ENCODE measurements around the gene E2F4. TPM values are rescaled to one million over a fixed set of nuclear protein-coding genes. Genes with fewer than 3 reads are reported as not detected.
A peak's percentile ranks its signal among the peaks of the same experiment; 100 is the strongest.

E2F4 gene
- total RNA-seq, 1 donor from 2014 or later = 97.0 TPM

- Mint-ChIP-seq H3K4me1 (peaks cover 39% of the 10 kb centered on the region), H3K27ac (ENCODE audit: unreplicated experiment) (no peak overlapping the region), H3K4me3 (peak overlapping the region; percentile 85), H3K27me3 (ENCODE audit: low read depth) (peaks cover 30% of the 10 kb centered on the region), H3K36me3 (ENCODE audit: low read depth) (no peaks in the 10 kb centered on the region), H3K9me3 (no peaks in the 10 kb centered on the region)
- no peak for DNase-seq (ENCODE audit: low read depth, low spot score)
- TF ChIP-seq CTCF (conservative IDR thresholded peaks at IDR 0.05) = no peak
These were observed 53.7 kb downstream of the E2F4 start for GRCh38 chr16:67245674-67246080.

GRCh38 chr16:67246081-67246755, 54.3 kb downstream of the E2F4 start:
- TF ChIP-seq CTCF (conservative IDR thresholded peaks at IDR 0.05) = peak; percentile 41
- Mint-ChIP-seq H3K4me1 (peaks cover 38% of the 10 kb centered on the region), H3K9me3 (no peaks in the 10 kb centered on the region), H3K27me3 (ENCODE audit: low read depth) (peaks cover 34% of the 10 kb centered on the region), H3K36me3 (ENCODE audit: low read depth) (no peaks in the 10 kb centered on the region), H3K27ac (ENCODE audit: unreplicated experiment) (no peak overlapping the region), H3K4me3 (peak overlapping the region; percentile 85)
- DNase-seq (ENCODE audit: low read depth, low spot score) = peak; percentile 82

GRCh38 chr16:67246756-67247191, 54.8 kb downstream of the E2F4 start:
- peaks cover 34% of the 10 kb centered on the region for H3K4me1 Mint-ChIP-seq
- no peaks in the 10 kb centered on the region for H3K9me3 Mint-ChIP-seq
- peaks cover 37% of the 10 kb centered on the region for H3K27me3 Mint-ChIP-seq (ENCODE audit: low read depth)
- no peaks in the 10 kb centered on the region for H3K36me3 Mint-ChIP-seq (ENCODE audit: low read depth)
- no peak for DNase-seq (ENCODE audit: low read depth, low spot score)
- peak overlapping the region; percentile 85 for H3K4me3 Mint-ChIP-seq
- TF ChIP-seq CTCF (conservative IDR thresholded peaks at IDR 0.05) = no peak
- no peak overlapping the region for H3K27ac Mint-ChIP-seq (ENCODE audit: unreplicated experiment)

- H3K36me3 Mint-ChIP-seq (ENCODE audit: low read depth) = no peaks in the 10 kb centered on the region
- DNase-seq (ENCODE audit: low read depth, low spot score) = peak; percentile 97
- peak within 1 kb of the TSS; percentile 85 for H3K4me3 Mint-ChIP-seq
- H3K9me3 Mint-ChIP-seq = no peaks in the 10 kb centered on the region
- H3K27ac Mint-ChIP-seq (ENCODE audit: unreplicated experiment) = no peak within 1 kb of the TSS
- TF ChIP-seq CTCF (conservative IDR thresholded peaks at IDR 0.05) = no peak
- peaks cover 34% of the 10 kb centered on the region for H3K4me1 Mint-ChIP-seq
- peaks cover 38% of the 10 kb centered on the region for H3K27me3 Mint-ChIP-seq (ENCODE audit: low read depth)
These were observed 55.5 kb downstream of the E2F4 start, which contains the start of gene FHOD1 for GRCh38 chr16:67247192-67248072. Gene FHOD1 (minus strand): TSS chr16:67247481. CDS start chr16:67247410, 71 bp downstream.

- DNase-seq (ENCODE audit: low read depth, low spot score) = no peak
- Mint-ChIP-seq H3K9me3 (no peaks in the 10 kb centered on the region), H3K4me1 (peaks cover 34% of the 10 kb centered on the region), H3K36me3 (ENCODE audit: low read depth) (no peaks in the 10 kb centered on the region), H3K27me3 (ENCODE audit: low read depth) (peaks cover 38% of the 10 kb centered on the region), H3K27ac (ENCODE audit: unreplicated experiment) (no peak overlapping the region), H3K4me3 (peak overlapping the region; percentile 85)
- TF ChIP-seq CTCF (conservative IDR thresholded peaks at IDR 0.05) = no peak
These were observed 56.1 kb downstream of the E2F4 start for GRCh38 chr16:67248073-67248400.

Small RNA genes lying within 50 kb of the gene (microRNA-seq; reads per million reads assigned to microRNA genes)
- gene MIR328 = 293 reads per million, percentile 71 among the genes with 10 or more reads in this experiment

Other genes starting within 250 kb of the E2F4 start
- 2.4 and 3.2 TPM in 2 replicates for gene CES3, start 230.9 kb upstream of the E2F4 start, total RNA-seq
- gene CES4A, start 203.6 kb upstream of the E2F4 start, total RNA-seq = 1.8 TPM in 2 replicates
- 106 TPM in 2 replicates for gene CBFB, start 163.0 kb upstream of the E2F4 start, total RNA-seq
- gene PHAF1, start 82.2 kb upstream of the E2F4 start, total RNA-seq = 24.9 and 25.5 TPM in 2 replicates
- 4.5 and 5.1 TPM in 2 replicates for gene B3GNT9, start 41.2 kb upstream of the E2F4 start, total RNA-seq
- gene TRADD, start 32.2 kb upstream of the E2F4 start, total RNA-seq = 0.68 and 0.70 TPM in 2 replicates
- gene FBXL8, start 32.2 kb upstream of the E2F4 start, total RNA-seq = 0.44 TPM in 1 of 2 replicates, not detected in the other
- 1.3 TPM in 1 of 2 replicates, not detected in the other for gene HSF4, start 27.4 kb upstream of the E2F4 start, total RNA-seq
- gene NOL3, start 21.6 kb upstream of the E2F4 start, total RNA-seq = 4.5 and 5.8 TPM in 2 replicates
- 90.9 and 97.7 TPM in 2 replicates for gene MATCAP1, start 8.2 kb upstream of the E2F4 start, total RNA-seq
- gene EXOC3L1, start 2.0 kb upstream of the E2F4 start, total RNA-seq = 0.30 and 0.44 TPM in 2 replicates
- 3.9 and 4.5 TPM in 2 replicates for gene ELMO3, start 7.0 kb downstream of the E2F4 start, total RNA-seq
- gene TMEM208, start 35.0 kb downstream of the E2F4 start, total RNA-seq = 35.7 and 36.1 TPM in 2 replicates
- gene FHOD1, start 55.3 kb downstream of the E2F4 start, total RNA-seq = 39.9 and 45.5 TPM in 2 replicates
- 3.3 and 4.4 TPM in 2 replicates for gene SLC9A5, start 56.8 kb downstream of the E2F4 start, total RNA-seq
- 3.7 and 4.0 TPM in 2 replicates for gene PLEKHG4, start 87.4 kb downstream of the E2F4 start, total RNA-seq
- gene KCTD19, start 134.6 kb downstream of the E2F4 start, total RNA-seq = 1.1 and 1.3 TPM in 2 replicates
- 0.21 TPM in 1 of 2 replicates, not detected in the other for gene LRRC36, start 134.7 kb downstream of the E2F4 start, total RNA-seq
- gene TPPP3, start 201.3 kb downstream of the E2F4 start, total RNA-seq = 3.4 and 4.7 TPM in 2 replicates
- 9.5 and 10.2 TPM in 2 replicates for gene ZDHHC1, start 224.3 kb downstream of the E2F4 start, total RNA-seq
- 3.8 and 4.7 TPM in 2 replicates for gene HSD11B2, start 239.0 kb downstream of the E2F4 start, total RNA-seq

Measured in neural crest cell (in vitro differentiated cells).